Activated CD4-positive, CD25-positive, alpha-beta regulatory T cell (primary cell): ENCODE data around the gene SLC16A14.

Source experiments
- DNase-seq, 4 experiments: peaks; one replicate each; lab custom pipeline; 2025; lab: John Stamatoyannopoulos, UW

Gene SLC16A14

GRCh38 chr2:230042195-230042594 lies 26.5 kb downstream of the SLC16A14 start:
- no peak for DNase-seq

- DNase-seq, result no peak
These were observed 45.4 kb downstream of the SLC16A14 start for GRCh38 chr2:230023313-230023712.

GRCh38 chr2:230019742-230020141 lies 49.0 kb downstream of the SLC16A14 start:
- no peak for DNase-seq

GRCh38 chr2:230018153-230018552 lies 50.6 kb downstream of the SLC16A14 start:
- no peak for DNase-seq

- no peak for DNase-seq
These were observed 51.9 kb downstream of the SLC16A14 start for GRCh38 chr2:230016844-230017243.

GRCh38 chr2:230012267-230012884 lies 56.3 kb downstream of the SLC16A14 start:
- no peak for DNase-seq

- DNase-seq, result no peak
These were observed 57.1 kb downstream of the SLC16A14 start for GRCh38 chr2:230011617-230012016.

GRCh38 chr2:230010501-230010900 lies 58.2 kb downstream of the SLC16A14 start:
- no peak for DNase-seq

GRCh38 chr2:230008708-230009066 lies 60.0 kb downstream of the SLC16A14 start:
- no peak for DNase-seq

- peak; percentile 55 to 80 (median 70) for DNase-seq
These were observed 60.6 kb downstream of the SLC16A14 start for GRCh38 chr2:230007931-230008707.

- no peak for DNase-seq
These were observed 68.4 kb downstream of the SLC16A14 start for GRCh38 chr2:230000118-230000841.

GRCh38 chr2:229997565-229997964 lies 71.2 kb downstream of the SLC16A14 start:
- no peak for DNase-seq

- DNase-seq, result no peak
These were observed 72.4 kb downstream of the SLC16A14 start for GRCh38 chr2:229996320-229996719.

GRCh38 chr2:229993236-229993635 lies 75.5 kb downstream of the SLC16A14 start:
- DNase-seq, result no peak
